ENCODE results near the gene FBLIM1. TPM values are rescaled to one million over a fixed set of nuclear protein-coding genes. Genes with fewer than 3 reads are reported as not detected.

The FBLIM1 gene, protein sequence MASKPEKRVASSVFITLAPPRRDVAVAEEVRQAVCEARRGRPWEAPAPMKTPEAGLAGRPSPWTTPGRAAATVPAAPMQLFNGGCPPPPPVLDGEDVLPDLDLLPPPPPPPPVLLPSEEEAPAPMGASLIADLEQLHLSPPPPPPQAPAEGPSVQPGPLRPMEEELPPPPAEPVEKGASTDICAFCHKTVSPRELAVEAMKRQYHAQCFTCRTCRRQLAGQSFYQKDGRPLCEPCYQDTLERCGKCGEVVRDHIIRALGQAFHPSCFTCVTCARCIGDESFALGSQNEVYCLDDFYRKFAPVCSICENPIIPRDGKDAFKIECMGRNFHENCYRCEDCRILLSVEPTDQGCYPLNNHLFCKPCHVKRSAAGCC
- 194 and 246 TPM in 2 replicates for total RNA-seq

DNA sequence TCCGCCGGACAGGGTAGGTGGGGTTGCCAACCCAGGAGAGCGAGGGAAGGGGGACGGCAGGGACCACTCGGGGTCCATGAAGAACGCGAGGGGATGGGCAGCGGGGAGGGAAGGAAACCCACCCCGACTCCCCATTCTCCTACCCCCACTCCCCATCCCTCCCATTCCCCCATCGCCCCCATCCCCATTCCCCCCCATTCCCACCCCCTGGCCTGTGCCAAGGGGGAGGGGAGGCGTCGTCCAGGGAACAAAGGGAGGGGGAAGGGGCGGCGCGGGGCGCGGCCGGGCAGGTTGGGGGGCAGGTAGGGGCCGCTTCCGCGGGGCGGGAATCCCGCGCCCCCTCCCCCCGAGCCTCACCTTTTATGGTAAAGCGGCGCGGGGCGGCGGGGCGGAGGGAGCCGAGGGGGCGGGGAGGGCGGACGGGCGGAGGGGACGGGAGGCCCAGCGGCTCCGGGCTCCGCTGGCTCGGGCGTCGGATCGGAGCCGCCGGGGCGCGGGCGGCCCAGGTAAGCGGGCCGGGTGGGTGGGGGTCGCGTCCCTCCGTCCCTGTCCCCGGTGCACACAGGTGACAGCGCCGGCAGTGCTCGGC lies at the start of gene FBLIM1:
Gene FBLIM1 (plus strand): TSS at position 453 of the 589 bp plus-strand sequence. CDS start 6,189 bp downstream, outside the sequence.
- H3K4me3 ChIP-seq (ENCODE audit: low read depth, low read length) = peak within 1 kb of the TSS; percentile 68
- no peak for DNase-seq (ENCODE audit: low read depth)
- TF ChIP-seq, protein P1, sequence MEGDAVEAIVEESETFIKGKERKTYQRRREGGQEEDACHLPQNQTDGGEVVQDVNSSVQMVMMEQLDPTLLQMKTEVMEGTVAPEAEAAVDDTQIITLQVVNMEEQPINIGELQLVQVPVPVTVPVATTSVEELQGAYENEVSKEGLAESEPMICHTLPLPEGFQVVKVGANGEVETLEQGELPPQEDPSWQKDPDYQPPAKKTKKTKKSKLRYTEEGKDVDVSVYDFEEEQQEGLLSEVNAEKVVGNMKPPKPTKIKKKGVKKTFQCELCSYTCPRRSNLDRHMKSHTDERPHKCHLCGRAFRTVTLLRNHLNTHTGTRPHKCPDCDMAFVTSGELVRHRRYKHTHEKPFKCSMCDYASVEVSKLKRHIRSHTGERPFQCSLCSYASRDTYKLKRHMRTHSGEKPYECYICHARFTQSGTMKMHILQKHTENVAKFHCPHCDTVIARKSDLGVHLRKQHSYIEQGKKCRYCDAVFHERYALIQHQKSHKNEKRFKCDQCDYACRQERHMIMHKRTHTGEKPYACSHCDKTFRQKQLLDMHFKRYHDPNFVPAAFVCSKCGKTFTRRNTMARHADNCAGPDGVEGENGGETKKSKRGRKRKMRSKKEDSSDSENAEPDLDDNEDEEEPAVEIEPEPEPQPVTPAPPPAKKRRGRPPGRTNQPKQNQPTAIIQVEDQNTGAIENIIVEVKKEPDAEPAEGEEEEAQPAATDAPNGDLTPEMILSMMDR (conservative IDR thresholded peaks at IDR 0.05; ENCODE audit: low read depth, low read length) = no peak

DNA sequence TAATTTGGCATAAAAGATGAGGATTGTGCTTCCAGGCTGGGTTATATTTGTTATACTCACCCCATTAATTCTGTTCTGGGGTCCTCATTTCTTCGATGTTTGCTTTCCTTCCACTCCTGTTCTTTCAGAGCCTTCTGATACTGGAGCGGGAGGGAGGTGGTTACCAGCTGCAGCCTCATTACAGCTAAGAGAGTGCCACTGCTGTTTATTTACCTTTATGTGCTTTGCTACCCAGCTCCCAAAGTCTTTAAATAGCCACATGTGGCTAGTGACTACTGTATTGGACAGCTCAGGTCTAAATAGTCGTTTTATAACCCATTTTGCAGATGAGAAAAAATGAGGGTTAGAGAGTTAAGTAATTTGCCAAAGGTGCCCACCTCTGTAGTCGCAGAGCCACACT lies 49.4 kb upstream of the FBLIM1 start:
- TF ChIP-seq, protein P1 (conservative IDR thresholded peaks at IDR 0.05; ENCODE audit: low read depth, low read length) = no peak
- no peak overlapping the region for H3K4me3 ChIP-seq (ENCODE audit: low read depth, low read length)

DNA sequence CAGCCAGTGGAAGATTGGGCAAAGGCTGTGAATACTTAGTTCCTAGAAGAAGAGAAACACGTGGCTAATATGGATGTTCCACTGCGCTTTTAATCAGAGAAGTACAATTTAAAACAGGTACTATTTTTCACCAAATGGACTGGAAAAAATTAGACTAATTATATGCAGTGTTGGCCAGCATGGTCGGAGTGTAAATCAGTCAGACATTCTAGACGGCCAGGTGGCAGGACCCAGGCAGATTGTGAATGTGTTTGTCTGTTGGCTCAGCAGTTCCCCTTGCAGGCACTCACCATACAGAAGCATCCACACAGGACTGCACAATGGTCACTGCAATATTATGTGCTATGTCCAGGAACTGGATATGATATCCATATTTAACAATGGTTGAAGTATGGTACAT lies 46.4 kb upstream of the FBLIM1 start:
- TF ChIP-seq, protein P1 (conservative IDR thresholded peaks at IDR 0.05; ENCODE audit: low read depth, low read length) = no peak
- no peak for DNase-seq (ENCODE audit: low read depth)
- no peak overlapping the region for H3K4me3 ChIP-seq (ENCODE audit: low read depth, low read length)

More for the DNA sequence above, 49.4 kb upstream of the FBLIM1 start:
- DNase-seq (ENCODE audit: low read depth) = no peak

DNA sequence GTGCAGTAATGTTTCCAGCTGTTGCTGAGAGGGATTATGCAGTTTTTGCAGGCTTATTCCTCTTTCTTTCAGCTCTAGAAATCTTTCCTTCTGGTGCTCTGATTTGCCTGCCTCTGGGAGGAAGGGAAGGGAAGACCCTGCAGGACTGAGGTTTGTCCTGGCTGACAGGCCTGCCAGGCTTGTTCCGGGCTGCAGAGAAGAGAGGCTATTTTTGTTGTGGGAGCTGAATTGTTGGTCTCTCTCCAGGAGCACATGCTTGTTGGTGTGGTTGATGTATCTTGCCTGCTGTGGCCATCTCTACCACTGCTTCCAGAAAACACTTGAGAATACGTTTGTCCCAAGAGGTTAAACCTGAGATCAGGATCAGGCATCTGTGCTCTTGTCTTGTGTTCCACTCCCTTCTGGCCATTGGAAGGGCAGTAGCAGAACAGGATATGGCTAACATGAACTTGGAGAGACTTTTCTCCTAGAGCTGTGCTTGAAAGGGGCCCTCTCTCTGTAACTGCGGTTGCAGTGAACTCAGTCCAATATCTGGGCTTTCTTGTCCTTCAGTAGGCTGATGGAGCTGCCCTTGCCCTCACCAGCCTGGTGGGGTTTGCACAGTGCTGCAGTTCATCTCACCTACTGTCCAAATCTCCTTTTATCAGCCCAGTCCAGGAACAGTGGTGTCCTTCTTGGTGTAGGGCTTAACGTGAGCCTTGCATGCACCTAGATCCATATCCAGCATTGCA lies 44.0 kb upstream of the FBLIM1 start:
- no peak overlapping the region for H3K4me3 ChIP-seq (ENCODE audit: low read depth, low read length)
- TF ChIP-seq, protein P1 (conservative IDR thresholded peaks at IDR 0.05; ENCODE audit: low read depth, low read length) = no peak
- DNase-seq (ENCODE audit: low read depth) = no peak

DNA sequence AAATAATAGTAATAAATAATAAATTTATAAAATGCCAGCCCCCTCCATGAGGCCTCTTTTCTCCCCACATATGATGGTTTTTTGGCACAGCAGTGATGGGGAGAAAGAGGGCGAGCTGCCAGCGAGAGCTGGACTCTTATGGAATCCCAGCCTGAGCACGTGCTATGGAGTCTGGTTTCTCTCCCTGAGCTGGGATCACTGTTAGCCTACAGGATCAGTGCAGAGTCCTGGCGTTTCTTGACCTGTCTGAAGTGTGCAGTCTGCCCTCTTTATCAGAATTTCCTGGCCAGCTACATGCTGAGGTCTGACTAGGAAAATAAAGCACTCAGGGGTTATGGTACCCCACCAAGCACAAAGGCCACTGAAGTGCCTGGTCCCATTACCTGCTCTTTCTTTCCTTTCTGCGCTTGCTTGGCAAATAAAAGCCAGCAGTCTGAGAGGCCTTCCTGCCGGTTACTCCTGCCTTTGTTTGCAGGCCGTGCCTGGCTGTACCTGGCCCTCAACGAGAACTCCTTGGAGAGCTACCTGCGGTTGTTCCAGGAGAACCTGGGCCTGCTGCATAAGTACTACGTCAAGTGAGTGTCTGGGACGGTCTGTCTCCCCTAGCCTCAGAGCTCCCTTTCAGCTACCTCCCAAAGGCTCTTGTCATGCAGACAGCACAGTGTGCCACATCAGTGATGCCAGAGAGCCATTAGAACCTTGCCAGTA lies 41.0 kb upstream of the FBLIM1 start:
- TF ChIP-seq, protein P1 (conservative IDR thresholded peaks at IDR 0.05; ENCODE audit: low read depth, low read length) = no peak

DNA sequence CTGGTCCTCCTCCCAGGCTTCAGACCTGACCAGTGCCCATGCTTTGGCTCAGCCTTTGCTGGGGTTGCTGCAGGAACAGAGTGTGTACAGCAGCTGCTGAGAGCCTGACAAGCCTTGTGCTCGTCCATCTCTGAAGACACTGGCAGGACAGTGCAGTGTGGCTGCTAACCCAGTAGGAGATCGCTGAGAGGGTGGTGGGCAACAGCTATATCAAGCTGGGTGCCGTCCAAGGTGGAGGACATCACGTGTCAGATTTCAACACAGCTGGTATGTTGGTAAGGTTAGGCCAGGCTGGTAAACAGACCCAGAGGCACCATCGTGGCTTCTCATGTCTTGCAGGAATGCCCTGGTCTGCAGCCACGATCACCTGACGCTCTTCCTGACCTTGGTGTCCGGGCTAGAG lies 40.4 kb upstream of the FBLIM1 start:
- TF ChIP-seq, protein P1 (conservative IDR thresholded peaks at IDR 0.05; ENCODE audit: low read depth, low read length) = no peak

More for the DNA sequence above, 41.0 kb upstream of the FBLIM1 start:
- DNase-seq (ENCODE audit: low read depth) = no peak
- no peak overlapping the region for H3K4me3 ChIP-seq (ENCODE audit: low read depth, low read length)

More for the DNA sequence above, 40.4 kb upstream of the FBLIM1 start:
- no peak for DNase-seq (ENCODE audit: low read depth)
- H3K4me3 ChIP-seq (ENCODE audit: low read depth, low read length) = no peak overlapping the region
